GM19455 (cell line): Measurements from ENCODE around the gene LAYN.

Source experiments
- ATAC-seq: cut with Tn5 transposase; IDR thresholded peaks from one replicate; pipeline ENCODE4 v1.9.1; 2021; ENCODE audit not compliant: unreplicated experiment

Gene LAYN

DNA sequence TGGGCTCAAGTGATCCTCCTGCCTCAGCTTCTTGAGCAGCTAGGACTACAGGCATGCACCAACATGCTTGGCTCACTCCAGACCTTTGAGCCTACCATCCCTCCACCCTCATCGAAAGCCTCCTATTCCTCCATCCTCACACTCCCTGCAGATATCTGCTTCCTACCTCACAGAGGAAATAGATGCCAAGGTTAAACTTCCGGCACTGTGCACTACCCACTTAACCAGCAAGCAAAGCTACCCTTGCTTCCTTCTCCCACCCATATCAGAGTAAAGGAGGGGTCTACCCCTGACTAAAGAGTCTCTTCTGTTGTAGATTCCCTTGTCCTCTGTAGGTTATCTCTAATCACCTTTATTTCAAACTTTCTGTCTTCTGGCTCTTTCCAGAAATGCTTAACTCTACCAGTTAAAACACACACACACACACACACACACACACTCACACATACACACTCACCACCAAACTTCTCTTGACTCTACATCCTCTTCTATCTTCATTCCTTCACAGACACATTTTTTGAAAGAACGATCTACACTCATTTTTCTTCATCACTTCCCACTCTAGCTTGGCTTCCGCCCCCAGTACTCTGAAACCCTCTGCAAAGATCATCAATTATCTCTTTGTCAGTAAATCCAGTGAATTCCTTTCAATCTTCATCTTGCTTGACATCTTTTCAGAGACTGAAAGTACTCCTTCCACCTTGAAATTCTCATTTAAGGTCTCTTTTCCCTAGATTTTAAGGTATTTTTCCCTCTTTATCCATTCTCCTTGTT, 50.9 kb downstream of the LAYN start:
- no peak for ATAC-seq

DNA sequence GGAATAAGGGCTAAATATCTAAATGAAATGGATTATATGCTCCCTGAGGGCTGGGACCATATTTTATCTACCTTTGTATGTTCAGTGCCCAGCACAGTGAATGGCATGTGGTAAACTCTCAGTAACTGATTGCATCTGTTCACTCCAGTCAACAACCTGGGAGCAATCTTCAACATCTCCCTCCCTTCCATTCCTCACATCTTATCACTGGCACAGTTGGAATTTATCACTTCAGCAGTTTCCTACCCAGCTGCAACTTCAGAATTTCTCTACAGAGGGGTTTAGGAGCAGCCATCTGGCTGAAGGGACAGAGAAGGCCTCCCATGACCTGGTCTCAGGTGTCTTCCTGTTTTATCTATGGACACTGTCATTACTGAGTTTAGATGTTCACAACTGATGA, 52.0 kb downstream of the LAYN start:
- no peak for ATAC-seq

DNA sequence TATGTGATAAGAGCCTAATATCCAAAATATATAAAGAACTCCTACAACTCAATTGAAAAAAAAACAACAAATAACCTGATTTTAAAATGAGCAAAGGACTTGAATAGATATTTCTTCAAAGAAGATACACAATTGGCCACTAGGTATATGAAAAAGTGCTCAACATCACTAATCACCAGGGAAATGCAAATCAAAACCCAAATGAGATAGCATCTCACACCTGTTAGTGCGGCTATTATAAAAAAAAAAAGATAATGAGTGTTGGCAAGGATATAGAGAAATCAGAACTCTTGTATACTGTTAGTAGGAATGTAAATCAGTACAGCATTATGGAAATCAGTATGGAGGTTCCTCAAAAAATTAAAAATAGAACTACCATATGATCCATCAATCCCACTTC, 55.8 kb downstream of the LAYN start:
- no peak for ATAC-seq

DNA sequence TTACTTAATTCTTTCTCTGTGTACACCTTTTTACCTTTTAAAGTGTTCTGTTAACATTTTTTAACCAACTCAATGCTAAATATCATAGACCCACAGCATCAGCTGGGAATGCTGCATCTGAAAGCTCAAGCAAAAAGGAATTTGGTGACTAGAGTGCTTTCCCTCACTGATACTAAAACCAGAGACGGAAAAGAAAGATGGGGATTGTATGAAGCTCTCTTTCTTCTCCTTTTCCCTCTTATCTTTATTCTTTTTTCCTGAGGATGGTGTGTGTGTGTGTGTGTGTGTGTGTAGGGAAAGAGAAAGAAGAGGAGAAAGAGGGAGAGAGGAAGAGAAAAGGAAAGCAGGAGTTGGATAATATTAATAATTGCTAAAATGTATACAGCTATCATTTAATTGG, 57.6 kb downstream of the LAYN start:
- no peak for ATAC-seq

DNA sequence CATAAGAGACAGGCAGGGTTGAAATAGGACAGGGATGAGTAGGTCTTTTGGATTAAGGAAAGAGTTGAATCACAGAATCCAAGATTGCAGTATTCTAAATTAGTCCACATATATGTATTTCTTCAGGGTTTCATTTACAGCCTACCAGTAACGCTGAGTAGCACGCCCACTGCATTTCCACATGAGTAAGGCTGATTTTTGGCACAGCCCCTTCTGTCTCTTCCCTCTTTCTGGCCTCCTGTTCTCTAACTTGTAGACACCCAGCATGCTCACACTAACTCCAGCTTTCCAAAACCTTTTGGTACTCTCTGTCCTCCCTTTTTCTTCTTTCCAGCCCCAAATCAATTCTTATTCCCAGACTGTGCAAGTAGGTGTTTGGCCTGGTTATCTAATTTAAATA, 58.0 kb downstream of the LAYN start:
- ATAC-seq: no peak

DNA sequence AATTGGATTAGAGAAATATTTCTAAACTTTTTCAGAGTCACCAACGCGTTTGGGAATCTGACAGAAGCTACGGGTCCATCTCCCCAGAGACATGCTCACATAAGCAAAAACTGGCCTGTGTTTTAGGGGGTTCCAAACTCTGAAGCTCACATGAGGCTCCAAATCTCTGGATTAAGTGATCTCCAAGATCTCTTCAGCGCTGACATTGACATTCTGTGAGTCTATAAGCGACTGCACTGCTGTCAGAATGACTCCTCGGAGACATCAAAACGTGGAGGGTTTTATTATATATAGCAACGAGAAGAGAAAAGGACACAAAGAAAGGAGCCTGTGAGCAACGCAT, 61.1 kb downstream of the LAYN start:
- no peak for ATAC-seq

DNA sequence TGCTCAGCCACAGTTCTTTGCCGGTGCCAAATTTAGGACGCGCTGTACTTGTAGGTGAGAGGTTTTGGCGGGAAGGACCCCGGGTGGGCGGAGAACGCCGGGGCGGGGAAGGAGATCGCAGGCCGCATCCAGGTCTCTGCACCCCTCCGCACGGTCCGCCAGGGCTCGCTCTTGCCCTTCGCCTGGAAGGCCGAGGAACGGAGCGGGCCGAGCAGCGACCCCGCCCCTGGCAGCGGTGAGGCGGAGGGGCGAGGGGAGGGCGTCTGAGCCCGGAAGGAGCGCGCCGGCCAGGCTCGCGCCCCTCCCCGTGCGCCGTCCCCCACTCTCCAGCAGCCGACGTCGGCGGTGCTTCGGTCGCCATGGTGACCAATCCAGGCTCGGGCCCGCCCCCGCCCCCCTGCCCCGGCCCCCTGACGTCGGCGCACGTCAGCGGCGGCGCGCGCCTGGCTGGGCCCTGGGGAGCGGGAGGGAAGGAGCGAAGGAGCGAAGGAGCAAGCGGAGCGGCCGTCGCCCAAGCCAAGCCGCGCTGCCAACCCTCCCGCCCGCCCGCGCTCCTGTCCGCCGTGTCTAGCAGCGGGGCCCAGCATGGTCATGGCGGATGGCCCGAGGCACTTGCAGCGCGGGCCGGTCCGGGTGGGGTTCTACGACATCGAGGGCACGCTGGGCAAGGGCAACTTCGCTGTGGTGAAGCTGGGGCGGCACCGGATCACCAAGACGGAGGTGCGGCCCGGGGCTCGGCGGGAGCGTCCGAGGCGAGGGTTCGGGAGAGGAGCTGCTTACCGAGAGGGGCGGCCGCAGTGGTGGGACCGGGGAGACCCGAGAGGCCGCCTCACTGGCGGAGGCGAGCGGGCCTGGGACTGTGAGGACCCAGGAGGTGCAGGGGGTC, 61.7 kb downstream of the LAYN start, which contains the start of gene SIK2:
Gene SIK2 (plus strand): TSS at position 471 of the 886 bp plus-strand sequence. CDS start 115 bp downstream, at position 586.
- ATAC-seq: peak; percentile 83

DNA sequence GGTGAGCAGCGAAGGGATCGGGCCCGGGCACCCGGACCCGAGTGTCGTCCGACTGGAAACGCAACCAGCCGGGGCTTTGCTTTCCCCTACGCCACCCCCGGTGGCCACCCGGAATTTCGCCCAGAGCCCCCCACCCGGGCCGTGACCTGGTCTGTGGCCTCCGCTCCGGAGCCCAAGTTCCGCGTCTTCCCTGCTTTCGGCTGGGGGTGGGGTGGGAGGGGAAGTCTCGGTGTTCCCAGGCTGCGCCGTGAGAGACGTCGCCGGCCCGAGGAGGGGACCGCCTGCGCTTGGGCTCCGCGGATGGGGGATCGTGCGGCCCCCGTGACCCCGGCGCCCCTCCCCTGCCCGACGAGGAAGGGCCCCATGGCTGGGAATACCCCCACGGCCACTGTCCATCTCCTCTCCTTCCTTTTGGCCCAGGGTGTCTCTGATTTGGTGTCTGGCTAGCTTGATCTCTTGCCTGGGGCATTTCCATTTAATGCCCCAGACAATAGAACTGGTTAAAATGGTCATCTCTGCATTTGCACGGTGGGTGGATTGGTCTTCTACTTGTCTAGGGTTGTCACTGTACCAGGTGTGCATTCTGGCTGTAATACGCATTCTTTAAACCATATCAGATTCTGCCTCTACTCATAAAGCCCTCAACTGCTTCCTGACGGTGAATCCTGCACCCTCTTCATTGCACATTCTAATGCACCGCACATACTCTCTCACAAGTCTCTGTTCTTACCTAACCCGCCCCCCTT, 62.5 kb downstream of the LAYN start:
- no peak for ATAC-seq

DNA sequence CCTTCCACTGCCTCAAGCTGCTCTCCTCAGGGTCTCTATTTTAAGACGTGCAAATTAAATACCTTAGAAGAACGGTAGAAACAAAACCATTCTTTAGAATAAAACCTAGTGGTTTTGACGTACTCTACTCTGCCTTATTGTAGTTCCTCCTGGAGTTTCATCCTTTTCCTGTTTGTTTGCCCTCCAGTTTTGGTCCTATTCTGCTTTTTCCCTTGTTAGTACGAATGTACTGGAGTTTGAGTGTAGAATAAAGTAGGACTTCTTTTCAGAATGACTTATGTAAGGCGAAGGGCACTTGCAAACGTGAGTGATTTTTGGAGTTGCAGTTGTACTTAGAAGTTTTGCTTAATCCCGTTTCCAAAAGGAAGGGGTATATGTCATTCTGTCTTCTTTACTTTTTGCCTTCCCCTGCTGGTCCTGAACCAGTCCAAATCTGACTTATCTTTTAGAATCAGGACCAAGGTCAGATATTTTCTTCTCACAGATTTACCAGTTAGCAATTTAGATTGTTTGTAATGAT, 63.2 kb downstream of the LAYN start:
- ATAC-seq: no peak

DNA sequence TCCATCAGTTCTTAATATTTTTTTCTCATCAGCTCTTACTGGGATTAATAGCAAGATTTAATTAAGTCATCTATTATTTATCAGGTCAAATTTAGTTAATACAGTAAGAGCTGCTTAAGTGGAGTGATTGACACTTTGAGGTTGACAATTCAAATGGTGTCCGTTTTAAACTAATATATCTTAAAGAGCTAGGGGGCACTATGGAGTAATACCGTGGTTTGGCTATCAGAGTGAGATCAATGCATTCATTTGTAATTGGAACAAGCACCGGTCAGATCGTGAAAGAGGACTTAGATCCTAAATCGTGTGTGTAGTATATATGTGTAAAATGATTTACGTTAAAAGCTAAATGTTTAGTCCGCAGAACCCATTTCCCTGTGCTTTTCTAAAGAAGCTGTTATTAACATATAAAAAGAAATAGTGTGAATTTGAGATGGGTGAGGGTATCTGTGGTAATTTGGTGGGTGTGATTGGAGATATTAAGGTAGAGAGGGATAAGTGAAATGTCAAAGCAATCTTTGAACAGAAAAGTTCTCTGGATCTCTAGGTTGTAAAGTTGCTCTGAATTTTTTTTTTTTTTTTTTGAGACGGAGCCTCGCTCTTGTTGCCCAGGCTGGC, 64.0 kb downstream of the LAYN start:
- ATAC-seq: no peak

DNA sequence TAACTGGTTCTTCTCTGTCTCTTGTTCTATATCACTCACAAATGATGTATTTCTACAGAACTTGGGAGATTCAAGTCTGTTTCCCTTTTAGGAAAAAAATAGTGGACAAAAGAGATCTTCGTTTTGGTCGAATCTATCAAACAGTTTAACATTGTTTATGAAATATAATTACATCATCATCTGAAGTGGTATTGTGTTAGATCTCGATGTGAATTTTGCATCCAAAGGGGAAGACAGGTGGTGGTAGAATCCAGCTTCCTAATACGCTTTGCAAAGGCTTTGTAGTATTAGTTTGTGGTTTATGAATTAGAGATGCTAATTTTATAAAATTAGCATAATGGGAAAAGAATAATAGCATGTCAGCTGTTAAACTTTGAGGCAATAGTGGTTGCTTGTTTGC, 65.2 kb downstream of the LAYN start:
- ATAC-seq: no peak

DNA sequence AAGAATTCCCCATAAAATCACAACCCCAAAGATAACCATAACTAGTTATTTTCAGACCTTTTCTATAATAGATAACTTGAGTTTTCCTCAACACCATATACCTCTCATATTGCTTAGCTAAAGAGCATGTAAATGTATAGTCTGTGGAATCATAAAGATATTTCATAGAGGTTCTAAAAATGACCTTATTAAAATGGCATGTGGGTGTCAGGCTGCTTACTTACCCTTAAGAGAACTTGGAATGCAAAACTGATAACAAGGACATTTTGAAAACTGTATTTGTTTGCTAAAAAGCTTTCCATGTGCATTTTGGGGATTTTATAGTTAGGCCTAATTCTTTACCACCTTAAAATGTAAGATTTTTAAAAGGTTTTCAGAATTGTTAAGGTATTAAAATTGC, 66.5 kb downstream of the LAYN start:
- ATAC-seq: no peak

DNA sequence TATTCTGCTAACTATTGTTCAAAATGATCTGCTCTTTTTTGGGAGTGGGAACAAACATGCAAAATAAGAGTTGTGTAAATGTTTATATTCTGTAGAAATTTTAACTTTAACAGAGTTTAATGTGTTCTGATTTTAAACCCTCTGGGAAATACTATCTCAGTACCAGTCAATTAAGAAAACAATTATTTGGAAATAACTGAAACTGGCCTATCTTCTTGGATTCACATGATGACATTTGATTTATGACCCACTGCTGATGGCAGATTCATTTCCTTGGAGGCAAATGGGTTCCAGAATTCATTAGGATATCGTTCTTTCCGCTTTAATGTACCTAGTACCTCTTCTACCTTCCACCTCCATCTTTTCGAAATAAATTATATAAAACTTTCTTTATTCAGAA, 67.2 kb downstream of the LAYN start:
- ATAC-seq: no peak
